ENCODE results near the gene KLHL34.

DNA sequence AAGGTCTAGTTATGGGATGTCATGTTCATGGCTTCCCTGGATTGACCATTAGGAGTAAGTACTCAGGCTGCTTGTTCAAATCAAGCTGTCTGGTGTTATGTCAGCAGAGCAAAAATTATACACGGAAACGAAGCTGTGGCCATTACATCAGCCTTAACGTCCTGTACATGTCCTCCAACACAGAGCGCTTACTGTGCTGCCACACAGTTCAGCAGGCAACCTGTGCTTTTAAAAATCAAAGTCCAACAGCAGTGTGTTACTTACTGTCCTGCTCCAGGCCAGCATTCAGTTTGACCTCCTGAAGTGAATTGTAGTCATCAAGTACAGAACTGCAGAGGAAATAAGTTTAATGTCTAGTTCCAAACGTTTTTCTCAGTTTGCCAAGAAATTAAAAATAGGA lies 46.0 kb downstream of the KLHL34 start:
- TF ChIP-seq, protein P1, sequence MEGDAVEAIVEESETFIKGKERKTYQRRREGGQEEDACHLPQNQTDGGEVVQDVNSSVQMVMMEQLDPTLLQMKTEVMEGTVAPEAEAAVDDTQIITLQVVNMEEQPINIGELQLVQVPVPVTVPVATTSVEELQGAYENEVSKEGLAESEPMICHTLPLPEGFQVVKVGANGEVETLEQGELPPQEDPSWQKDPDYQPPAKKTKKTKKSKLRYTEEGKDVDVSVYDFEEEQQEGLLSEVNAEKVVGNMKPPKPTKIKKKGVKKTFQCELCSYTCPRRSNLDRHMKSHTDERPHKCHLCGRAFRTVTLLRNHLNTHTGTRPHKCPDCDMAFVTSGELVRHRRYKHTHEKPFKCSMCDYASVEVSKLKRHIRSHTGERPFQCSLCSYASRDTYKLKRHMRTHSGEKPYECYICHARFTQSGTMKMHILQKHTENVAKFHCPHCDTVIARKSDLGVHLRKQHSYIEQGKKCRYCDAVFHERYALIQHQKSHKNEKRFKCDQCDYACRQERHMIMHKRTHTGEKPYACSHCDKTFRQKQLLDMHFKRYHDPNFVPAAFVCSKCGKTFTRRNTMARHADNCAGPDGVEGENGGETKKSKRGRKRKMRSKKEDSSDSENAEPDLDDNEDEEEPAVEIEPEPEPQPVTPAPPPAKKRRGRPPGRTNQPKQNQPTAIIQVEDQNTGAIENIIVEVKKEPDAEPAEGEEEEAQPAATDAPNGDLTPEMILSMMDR (IDR thresholded peaks at IDR 0.05): no peak
- TF ChIP-seq POLR2A (IDR thresholded peaks at IDR 0.05) (no peak), EP300 (IDR thresholded peaks at IDR 0.05) (no peak)

Data from gastroesophageal sphincter (tissue), 3 donors.